Naive thymus-derived CD8-positive, alpha-beta T cell (primary cell): ENCODE results near the gene COL1A1. TPM values are rescaled to one million over a fixed set of nuclear protein-coding genes. Genes with fewer than 3 reads are reported as not detected.

Source experiments
- ATAC-seq, 2 donors: fragments of 150-1000 bp; cut with Tn5 transposase in 1 of 2; sonication (Bioruptor Pico), chemical (Tn5 transposase) in 1 of 2; 1 replicate in 1 of 2; 2 replicates in 1 of 2; pipeline ENCODE4 v1.10.0; 2021; ENCODE audit warnings: mild to moderate bottlenecking in 2 of 2, moderate library complexity in 2 of 2
- POLR2A ChIA-PET: fragments of 350-600 bp; sonication (Branson Sonifier 250); formaldehyde crosslinking; loops from one replicate; lab custom pipeline; 2021; ENCODE audit warnings: antibody characterized with exemption; lab: Charles Lee
- DNase-seq, 10 donors: peaks; one replicate each; pipeline versions ENCODE4 v3.0.0 to v3.0.0-alpha.2; 2020 to 2022
- H3K27ac Mint-ChIP-seq, 10 donors: one replicate each; pipeline ENCODE4 v1.8.0; 2020 to 2022; ENCODE audit warnings: mild to moderate bottlenecking in 10 of 10, mixed read lengths in 10 of 10, moderate library complexity in 4 of 10, inconsistent platforms in 1 of 10
- H3K27me3 Mint-ChIP-seq, 5 donors: one replicate each; pipeline ENCODE4 v1.8.0; 2021 to 2022; ENCODE audit warnings: mixed read lengths in 5 of 5
- H3K36me3 Mint-ChIP-seq, 3 donors: one replicate each; pipeline ENCODE4 v1.8.0; 2020 to 2022; ENCODE audit warnings: mixed read lengths in 3 of 3, mild to moderate bottlenecking in 2 of 3, inconsistent platforms in 1 of 3
- H3K4me1 Mint-ChIP-seq, 4 donors: one replicate each; pipeline ENCODE4 v1.8.0; 2021 to 2022; ENCODE audit warnings: mixed read lengths in 4 of 4
- H3K4me3 Mint-ChIP-seq, 10 donors: one replicate each; pipeline ENCODE4 v1.8.0; 2020 to 2022; ENCODE audit warnings: mild to moderate bottlenecking in 10 of 10, mixed read lengths in 10 of 10, moderate library complexity in 6 of 10, inconsistent platforms in 1 of 10
- H3K9me3 Mint-ChIP-seq, 9 donors: one replicate each; pipeline ENCODE4 v1.8.0; 2020 to 2022; ENCODE audit warnings: mixed read lengths in 9 of 9, mild to moderate bottlenecking in 3 of 9, inconsistent platforms in 1 of 9, moderate library complexity in 1 of 9
- polyA plus RNA-seq, 3 donors: library from polyadenylated mRNA; unstranded; fragments of 300-500 nt; fragmentation: Illumina TruSeq; gene quantifications; one replicate each; pipeline ENCODE4 v1.2.3, GENCODE V29; 2021
- total RNA-seq, 8 experiments: library from RNA in 2 of 8; stranded (reverse) in 2 of 8; gene quantifications; one replicate each; pipeline ENCODE4 v1.2.3 and lab custom pipeline; 2021 to 2026

Gene COL1A1
- total and polyA plus RNA-seq, 5 experiments from 2014 or later: 0.44 to 0.83 TPM; not detected in 3

GRCh38 chr17:50186661-50187393 is 14.6 kb downstream of the COL1A1 start:
- POLR2A ChIA-PET: no interaction called here
- ATAC-seq: no peak

DNA sequence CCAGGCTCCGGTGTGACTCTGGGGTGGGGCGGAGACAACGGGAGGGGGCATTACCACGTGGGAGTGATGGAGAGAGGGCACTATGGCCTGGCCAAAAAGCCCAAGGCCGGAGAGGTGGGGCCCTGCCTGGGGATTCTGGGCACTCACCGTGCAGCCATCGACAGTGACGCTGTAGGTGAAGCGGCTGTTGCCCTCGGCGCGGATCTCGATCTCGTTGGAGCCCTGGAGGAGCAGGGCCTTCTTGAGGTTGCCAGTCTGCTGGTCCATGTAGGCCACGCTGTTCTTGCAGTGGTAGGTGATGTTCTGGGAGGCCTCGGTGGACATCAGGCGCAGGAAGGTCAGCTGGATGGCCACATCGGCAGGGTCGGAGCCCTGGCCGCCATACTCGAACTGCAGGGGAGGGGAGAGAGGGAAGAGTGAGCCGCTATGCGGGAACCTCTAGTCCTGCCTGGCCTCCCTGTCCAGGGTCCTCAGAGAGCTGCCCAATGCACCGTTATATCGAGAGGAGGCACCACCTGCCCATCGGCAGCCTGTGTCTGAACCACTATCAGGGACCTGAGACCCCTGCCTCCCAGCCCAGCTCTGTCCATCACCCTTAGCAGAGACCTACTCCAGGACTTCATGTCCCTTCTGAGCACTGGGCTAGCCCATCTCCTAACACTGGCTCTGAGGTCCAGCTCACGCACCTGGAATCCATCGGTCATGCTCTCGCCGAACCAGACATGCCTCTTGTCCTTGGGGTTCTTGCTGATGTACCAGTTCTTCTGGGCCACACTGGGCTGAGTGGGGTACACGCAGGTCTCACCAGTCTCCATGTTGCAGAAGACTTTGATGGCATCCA is 15.6 kb downstream of the COL1A1 start:
- H3K9me3 Mint-ChIP-seq: no peaks in the 10 kb centered on the region
- POLR2A ChIA-PET: no interaction called here
- no peaks in the 10 kb centered on the region for H3K36me3 Mint-ChIP-seq
- no peak for ATAC-seq
- no peak overlapping the region for H3K4me3 Mint-ChIP-seq
- H3K27ac Mint-ChIP-seq: peak overlapping the region in 1 of 10 donors; percentile 24
- H3K27me3 Mint-ChIP-seq: no peaks in the 10 kb centered on the region
- DNase-seq: no peak
- peaks cover 8 to 27% (median 16%) of the 10 kb centered on the region in 4 donors for H3K4me1 Mint-ChIP-seq

More at GRCh38 chr17:50186661-50187393, 14.6 kb downstream of the COL1A1 start:
- Mint-ChIP-seq H3K27me3 (no peaks in the 10 kb centered on the region), H3K4me1 (peaks cover 8 to 27% (median 16%) of the 10 kb centered on the region in 4 donors), H3K36me3 (no peaks in the 10 kb centered on the region), H3K4me3 (no peak overlapping the region), H3K9me3 (no peaks in the 10 kb centered on the region), H3K27ac (no peak overlapping the region)
- DNase-seq: no peak

DNA sequence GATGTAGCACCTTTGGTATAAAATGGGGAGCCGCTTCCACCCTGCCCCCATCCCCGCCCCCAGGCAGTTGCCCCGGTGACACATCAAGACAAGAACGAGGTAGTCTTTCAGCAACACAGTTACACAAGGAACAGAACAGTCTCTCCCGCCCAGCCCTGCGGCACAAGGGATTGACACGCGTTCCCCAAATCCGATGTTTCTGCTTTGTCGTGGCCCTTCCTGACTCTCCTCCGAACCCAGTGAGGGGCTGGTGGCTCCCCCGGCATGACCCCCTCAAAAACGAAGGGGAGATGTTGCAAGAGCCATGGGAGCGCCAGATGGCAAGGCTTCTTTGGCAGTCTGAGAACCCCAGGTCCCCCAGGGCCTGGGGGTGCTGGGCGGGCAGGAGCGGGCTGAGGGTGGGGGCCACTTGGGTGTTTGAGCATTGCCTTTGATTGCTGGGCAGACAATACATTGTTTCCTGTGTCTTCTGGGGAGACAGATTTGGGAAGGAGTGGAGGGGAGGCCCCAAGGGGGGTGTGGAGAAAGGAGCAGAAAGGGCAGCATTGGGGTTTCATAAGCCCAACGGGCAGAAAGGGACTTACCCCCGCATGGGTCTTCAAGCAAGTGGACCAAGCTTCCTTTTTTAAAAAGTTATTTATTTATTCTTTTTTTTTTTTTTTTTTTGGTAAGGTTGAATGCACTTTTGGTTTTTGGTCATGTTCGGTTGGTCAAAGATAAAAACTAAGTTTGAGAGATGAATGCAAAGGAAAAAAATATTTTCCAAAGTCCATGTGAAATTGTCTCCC is 16.6 kb downstream of the COL1A1 start:
- Mint-ChIP-seq H3K4me1 (peaks cover 8 to 27% (median 16%) of the 10 kb centered on the region in 4 donors), H3K4me3 (peak overlapping the region in 3 of 10 donors; percentile 31 to 41 (median 39)), H3K9me3 (no peaks in the 10 kb centered on the region), H3K36me3 (no peaks in the 10 kb centered on the region), H3K27me3 (no peaks in the 10 kb centered on the region), H3K27ac (peak overlapping the region in 2 of 10 donors; percentile 15 to 20)
- ATAC-seq (no peak), DNase-seq (no peak)
- POLR2A ChIA-PET: no interaction called here

DNA sequence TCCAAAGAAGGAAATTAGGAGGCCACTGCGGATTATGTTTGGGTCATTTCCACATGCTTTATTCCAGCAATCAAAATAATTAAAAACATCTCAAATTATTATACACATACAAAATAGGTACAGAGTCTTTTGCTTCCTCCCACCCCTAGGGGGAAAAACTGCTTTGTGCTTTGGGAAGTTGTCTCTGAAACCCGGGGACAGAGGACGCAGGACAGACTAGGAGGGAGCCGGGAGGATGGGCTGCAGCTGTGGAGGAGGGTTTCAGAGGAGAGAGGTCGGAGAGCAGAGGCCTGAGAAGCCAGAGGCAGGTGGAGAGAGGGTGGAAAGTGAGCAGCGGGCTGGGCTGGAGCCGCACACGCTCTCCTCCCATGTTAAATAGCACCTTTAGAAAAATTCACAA is 17.4 kb downstream of the COL1A1 start:
- POLR2A ChIA-PET: no interaction called here
- Mint-ChIP-seq H3K27me3 (no peaks in the 10 kb centered on the region), H3K4me1 (peaks cover 8 to 27% (median 16%) of the 10 kb centered on the region in 4 donors), H3K27ac (peak overlapping the region; percentile 6 to 91 (median 63)), H3K36me3 (no peaks in the 10 kb centered on the region), H3K4me3 (peak overlapping the region; percentile 43 to 83 (median 57)), H3K9me3 (no peaks in the 10 kb centered on the region)
- ATAC-seq: peak in 1 of 2 donors; percentile 56
- no peak for DNase-seq

GRCh38 chr17:50183421-50183994 is 17.9 kb downstream of the COL1A1 start:
- H3K4me3 Mint-ChIP-seq: peak overlapping the region; percentile 43 to 83 (median 57)
- peak in 1 of 2 donors; percentile 46 for ATAC-seq
- POLR2A ChIA-PET: no interaction called here
- H3K36me3 Mint-ChIP-seq: no peaks in the 10 kb centered on the region
- H3K27ac Mint-ChIP-seq: peak overlapping the region in 9 of 10 donors; percentile 6 to 91 (median 65)
- peaks cover 0 to under 1% (median 0%) of the 10 kb centered on the region in 5 donors for H3K27me3 Mint-ChIP-seq
- no peak for DNase-seq
- no peaks in the 10 kb centered on the region for H3K9me3 Mint-ChIP-seq
- peaks cover 8 to 30% (median 19%) of the 10 kb centered on the region in 4 donors for H3K4me1 Mint-ChIP-seq

DNA sequence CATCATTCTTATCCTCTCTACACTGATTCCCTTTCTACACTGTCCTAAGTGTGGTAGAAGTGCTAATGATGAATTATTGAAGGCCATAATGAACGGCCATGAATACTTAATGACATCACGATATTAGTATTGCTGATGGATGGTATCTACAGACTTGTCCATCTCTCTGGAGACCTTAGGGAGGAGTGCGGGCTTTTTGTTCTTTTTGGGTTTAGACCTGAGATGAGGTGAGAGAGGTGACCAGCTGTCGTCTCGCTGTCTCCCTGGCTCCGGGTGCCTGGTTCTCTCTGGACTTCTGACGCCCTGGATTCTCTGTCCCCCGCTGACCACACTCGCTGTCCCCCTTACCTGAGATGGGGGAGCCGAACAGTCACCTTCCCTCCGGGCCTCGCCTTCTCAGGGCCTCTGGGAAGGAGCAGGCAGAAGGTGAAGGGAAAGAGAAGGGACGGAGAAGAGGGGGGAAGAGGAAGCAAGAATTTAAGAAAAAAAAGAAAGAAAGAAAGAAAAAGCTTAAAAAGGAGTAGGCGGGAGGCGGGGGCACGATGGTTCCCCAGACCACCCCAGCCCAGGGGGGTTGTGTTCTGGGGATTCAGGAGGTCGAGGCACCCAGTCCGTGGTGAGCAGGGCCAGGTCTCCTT is 18.5 kb downstream of the COL1A1 start:
- Mint-ChIP-seq H3K4me1 (peaks cover 13 to 34% (median 25%) of the 10 kb centered on the region in 4 donors), H3K4me3 (peak overlapping the region in 6 of 10 donors; percentile 20 to 72 (median 56)), H3K36me3 (no peaks in the 10 kb centered on the region), H3K9me3 (no peaks in the 10 kb centered on the region), H3K27ac (peak overlapping the region in 8 of 10 donors; percentile 6 to 91 (median 54)), H3K27me3 (peaks cover 0 to 3% (median 0%) of the 10 kb centered on the region in 5 donors)
- ATAC-seq (no peak), DNase-seq (no peak)
- POLR2A ChIA-PET: no interaction called here

- ATAC-seq (no peak), DNase-seq (no peak)
- Mint-ChIP-seq H3K27me3 (peaks cover 0 to 3% (median 0%) of the 10 kb centered on the region in 5 donors), H3K9me3 (no peaks in the 10 kb centered on the region), H3K27ac (peak overlapping the region in 2 of 10 donors; percentile 67 to 76), H3K4me3 (peak overlapping the region in 1 of 10 donors; percentile 43), H3K36me3 (no peaks in the 10 kb centered on the region), H3K4me1 (peaks cover 16 to 34% (median 27%) of the 10 kb centered on the region in 4 donors)
- POLR2A ChIA-PET: no interaction called here
Measured at GRCh38 chr17:50181591-50182560, 19.6 kb downstream of the COL1A1 start.

- peaks cover 16 to 34% (median 27%) of the 10 kb centered on the region in 4 donors for H3K4me1 Mint-ChIP-seq
- H3K27ac Mint-ChIP-seq: no peak overlapping the region
- no peaks in the 10 kb centered on the region for H3K36me3 Mint-ChIP-seq
- H3K27me3 Mint-ChIP-seq: peaks cover 0 to 3% (median 0%) of the 10 kb centered on the region in 5 donors
- H3K4me3 Mint-ChIP-seq: no peak overlapping the region
- POLR2A ChIA-PET: no interaction called here
- no peak for DNase-seq
- no peak for ATAC-seq
- no peaks in the 10 kb centered on the region for H3K9me3 Mint-ChIP-seq
Measured at GRCh38 chr17:50181144-50181543, 20.3 kb downstream of the COL1A1 start.

DNA sequence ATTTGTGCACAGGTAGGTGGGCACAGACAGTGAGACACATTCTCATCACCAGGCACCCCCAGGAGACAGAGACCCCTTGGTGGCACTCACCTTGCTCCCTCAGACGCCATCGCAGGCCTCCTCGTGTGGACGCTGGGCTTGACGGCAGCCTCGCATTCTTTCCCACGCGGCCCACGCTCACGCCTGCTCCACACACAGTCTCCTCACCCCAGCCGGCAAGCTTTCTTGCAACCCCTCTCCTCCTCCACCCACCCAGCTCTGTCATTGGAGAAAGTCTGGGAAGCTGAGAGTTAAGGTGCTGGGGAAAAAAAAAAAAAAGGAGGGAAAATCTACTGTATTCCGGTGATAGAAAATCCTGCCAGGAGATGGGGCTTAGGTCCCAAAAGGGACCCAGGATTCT is 20.8 kb downstream of the COL1A1 start:
- ATAC-seq (no peak), DNase-seq (no peak)
- H3K9me3 Mint-ChIP-seq: no peaks in the 10 kb centered on the region

DNA sequence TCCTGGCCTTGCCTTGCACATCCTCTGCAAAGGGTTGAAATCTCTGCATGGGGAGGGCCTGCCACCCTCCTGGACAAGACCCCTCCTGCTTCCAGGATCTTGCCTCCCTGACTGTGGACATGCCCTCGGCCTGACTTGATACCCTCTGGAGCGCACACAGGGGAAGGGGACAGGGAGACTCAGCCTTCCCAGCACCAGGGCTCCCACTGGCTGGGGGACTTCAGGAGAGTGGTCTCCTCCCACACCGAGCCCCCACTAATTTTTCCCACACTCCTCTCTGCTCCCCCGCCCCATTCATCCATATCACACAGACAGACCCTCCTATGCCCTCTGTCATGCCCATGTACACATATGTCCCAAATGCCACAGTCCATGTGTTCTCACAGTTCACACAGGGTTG is 21.3 kb downstream of the COL1A1 start:
- POLR2A ChIA-PET: no interaction called here
- H3K4me3 Mint-ChIP-seq: no peak overlapping the region
- DNase-seq (no peak), ATAC-seq (no peak)
- H3K4me1 Mint-ChIP-seq: peaks cover 16 to 30% (median 27%) of the 10 kb centered on the region in 4 donors
- H3K36me3 Mint-ChIP-seq: no peaks in the 10 kb centered on the region
- H3K27me3 Mint-ChIP-seq: peaks cover 0 to 3% (median 0%) of the 10 kb centered on the region in 5 donors
- H3K9me3 Mint-ChIP-seq: no peaks in the 10 kb centered on the region
- peak overlapping the region in 1 of 10 donors; percentile 47 for H3K27ac Mint-ChIP-seq

More for the DNA sequence above, 20.8 kb downstream of the COL1A1 start:
- POLR2A ChIA-PET: no interaction called here
- Mint-ChIP-seq H3K27me3 (peaks cover 0 to 3% (median 0%) of the 10 kb centered on the region in 5 donors), H3K36me3 (no peaks in the 10 kb centered on the region), H3K27ac (no peak overlapping the region), H3K4me3 (no peak overlapping the region), H3K4me1 (peaks cover 16 to 34% (median 27%) of the 10 kb centered on the region in 4 donors)
